Small intestine (tissue), 7 donors: ENCODE results near the gene ASB2. TPM values are rescaled to one million over a fixed set of nuclear protein-coding genes. Genes with fewer than 3 reads are reported as not detected.

Experiments used
- DNase-seq, 2 donors: peaks; one replicate each; pipeline versions ENCODE4 v3.0.0 to v3.0.0-alpha.2; 2013
- FAIRE-seq: peaks from 2 replicates; lab custom pipeline; 2012; peaks lifted over from hg19 to GRCh38; lab: Jason Lieb, UNC
- H3K27ac ChIP-seq, 3 donors: one replicate each; pipeline ENCODE4 v1.5.1; 2013; ENCODE audit warnings: low read length in 2 of 3, mild to moderate bottlenecking in 2 of 3, control low read depth in 1 of 3, inconsistent platforms in 1 of 3, low read depth in 1 of 3, moderate library complexity in 1 of 3
- H3K27me3 ChIP-seq, 3 donors: one replicate each; pipeline ENCODE4 v1.6.1; 2013; ENCODE audit warnings: low read length in 3 of 3, inconsistent platforms in 1 of 3; ENCODE audit not compliant: control insufficient read depth in 3 of 3, insufficient read depth in 3 of 3
- H3K36me3 ChIP-seq, 3 donors: one replicate each; pipeline ENCODE4 v1.6.1; 2013; ENCODE audit warnings: low read length in 3 of 3, inconsistent platforms in 1 of 3, low read depth in 1 of 3, mild to moderate bottlenecking in 1 of 3, moderate library complexity in 1 of 3; ENCODE audit not compliant: control insufficient read depth in 3 of 3, insufficient read depth in 2 of 3
- H3K4me1 ChIP-seq, 3 donors: one replicate each; pipeline ENCODE4 v1.6.1; 2013; ENCODE audit warnings: low read length in 2 of 3, inconsistent platforms in 1 of 3, low read depth in 1 of 3, mild to moderate bottlenecking in 1 of 3, moderate library complexity in 1 of 3; ENCODE audit not compliant: control insufficient read depth in 3 of 3, insufficient read depth in 2 of 3
- H3K4me3 ChIP-seq, 3 donors: one replicate each; pipeline ENCODE4 v1.5.1; 2013; ENCODE audit warnings: low read length in 3 of 3, control low read depth in 1 of 3, inconsistent platforms in 1 of 3, low read depth in 1 of 3, mild to moderate bottlenecking in 1 of 3, moderate library complexity in 1 of 3
- H3K9me3 ChIP-seq, 2 donors: one replicate each; pipeline ENCODE4 v1.6.1; 2013; ENCODE audit warnings: low read depth in 1 of 2, low read length in 1 of 2; ENCODE audit not compliant: control insufficient read depth in 2 of 2, insufficient read depth in 1 of 2
- WGBS, 3 donors: extraction: QIAGEN DNeasy Blood & Tissue Kit; methylation state at CpG; one replicate each; pipeline ENCODE4 v1.1.7; 2013; 5-methylcytosine and 5-hydroxymethylcytosine counted together
- polyA plus RNA-seq, 4 donors: library from polyadenylated mRNA; stranded (reverse) in 3 of 4; unstranded in 1 of 4; fragments of 200-250 nt in 3 of 4; fragments of 120-200 nt in 1 of 4; gene quantifications; one replicate each; pipeline versions ENCODE4 v1.2.1 to v1.2.3, GENCODE V29; 2013
- donor health status: healthy with polysubstance abuse.
- donor health status: control.
- donor health status: control.
- donor health status: Bipolar disorder and iron deficiency.
- donor health status: healthy.

The ASB2 gene
- polyA plus RNA-seq, 4 donors: 1.3 to 5.6 (median 4.2) TPM

GRCh38 chr14:93987815-93988476 lies 11.6 kb upstream of the ASB2 start:
- H3K36me3 ChIP-seq: no peaks in the 10 kb centered on the region
- no peak overlapping the region for H3K27ac ChIP-seq
- no peaks in the 10 kb centered on the region for H3K9me3 ChIP-seq
- H3K4me3 ChIP-seq: no peak overlapping the region
- no peak for FAIRE-seq
- H3K27me3 ChIP-seq: no peaks in the 10 kb centered on the region
- WGBS, 3 donors: 46 to 73% (median 51%) methylated on average over 3 of the region's 3 CpGs
- H3K4me1 ChIP-seq: no peaks in the 10 kb centered on the region
- DNase-seq: no peak

- H3K36me3 ChIP-seq: no peaks in the 10 kb centered on the region
- H3K27me3 ChIP-seq: no peaks in the 10 kb centered on the region
- WGBS, 3 donors: 55 to 77% (median 61%) methylated on average over 11 to 12 of the region's 12 CpGs
- no peaks in the 10 kb centered on the region for H3K9me3 ChIP-seq
- H3K27ac ChIP-seq: no peak overlapping the region
- FAIRE-seq: no peak
- H3K4me3 ChIP-seq: no peak overlapping the region
- no peaks in the 10 kb centered on the region for H3K4me1 ChIP-seq
- DNase-seq: no peak
Observed at GRCh38 chr14:93987376-93987775, 11.0 kb upstream of the ASB2 start.

GRCh38 chr14:93986955-93987354 lies 10.6 kb upstream of the ASB2 start:
- FAIRE-seq (no peak), DNase-seq (no peak)
- Histone ChIP-seq H3K4me1 (no peaks in the 10 kb centered on the region), H3K4me3 (no peak overlapping the region), H3K27me3 (no peaks in the 10 kb centered on the region), H3K9me3 (no peaks in the 10 kb centered on the region), H3K36me3 (no peaks in the 10 kb centered on the region), H3K27ac (no peak overlapping the region)
- WGBS, 3 donors: 74 to 82% (median 80%) methylated on average over 9 of the region's 9 CpGs

- FAIRE-seq (no peak), DNase-seq (peak; percentile 13 to 62)
- 28 to 53% (median 50%) methylated on average over 6 to 7 of the region's 7 CpGs for whole genome bisulfite sequencing, 3 donors
- no peaks in the 10 kb centered on the region for H3K36me3 ChIP-seq
- H3K9me3 ChIP-seq: no peaks in the 10 kb centered on the region
- H3K4me1 ChIP-seq: no peaks in the 10 kb centered on the region
- H3K27ac ChIP-seq: no peak overlapping the region
- no peaks in the 10 kb centered on the region for H3K27me3 ChIP-seq
- no peak overlapping the region for H3K4me3 ChIP-seq
Observed at GRCh38 chr14:93984987-93985410, 8.6 kb upstream of the ASB2 start.

- DNase-seq: no peak
- no peaks in the 10 kb centered on the region for H3K9me3 ChIP-seq
- no peak overlapping the region for H3K4me3 ChIP-seq
- 84 to 94% (median 86%) methylated on average over 3 of the region's 3 CpGs for WGBS, 3 donors
- no peak overlapping the region for H3K27ac ChIP-seq
- H3K27me3 ChIP-seq: no peaks in the 10 kb centered on the region
- H3K4me1 ChIP-seq: no peaks in the 10 kb centered on the region
- FAIRE-seq: no peak
- no peaks in the 10 kb centered on the region for H3K36me3 ChIP-seq
Observed at GRCh38 chr14:93984070-93984469, 7.7 kb upstream of the ASB2 start.

- H3K4me1 ChIP-seq: peaks cover 0 to 1% (median 0%) of the 10 kb centered on the region in 3 donors
- H3K36me3 ChIP-seq: no peaks in the 10 kb centered on the region
- 66 to 85% (median 82%) methylated on average over 10 of the region's 10 CpGs for WGBS, 3 donors
- H3K27me3 ChIP-seq: no peaks in the 10 kb centered on the region
- DNase-seq (no peak), FAIRE-seq (no peak)
- no peak overlapping the region for H3K27ac ChIP-seq
- H3K9me3 ChIP-seq: no peaks in the 10 kb centered on the region
- no peak overlapping the region for H3K4me3 ChIP-seq
Observed at GRCh38 chr14:93982230-93983007, 6.0 kb upstream of the ASB2 start.

GRCh38 chr14:93981316-93982229 lies 5.2 kb upstream of the ASB2 start:
- Histone ChIP-seq H3K4me1 (peaks cover 0 to 3% (median 0%) of the 10 kb centered on the region in 3 donors), H3K9me3 (no peaks in the 10 kb centered on the region), H3K27ac (no peak overlapping the region), H3K4me3 (no peak overlapping the region), H3K27me3 (no peaks in the 10 kb centered on the region), H3K36me3 (no peaks in the 10 kb centered on the region)
- DNase-seq (no peak), FAIRE-seq (no peak)
- WGBS, 3 donors: 81 to 89% (median 88%) methylated on average over 9 of the region's 9 CpGs
